ENCODE measurements around the gene ITGA7.
A peak's percentile ranks its signal among the peaks of the same experiment; 100 is the strongest.

ITGA7 gene

DNA sequence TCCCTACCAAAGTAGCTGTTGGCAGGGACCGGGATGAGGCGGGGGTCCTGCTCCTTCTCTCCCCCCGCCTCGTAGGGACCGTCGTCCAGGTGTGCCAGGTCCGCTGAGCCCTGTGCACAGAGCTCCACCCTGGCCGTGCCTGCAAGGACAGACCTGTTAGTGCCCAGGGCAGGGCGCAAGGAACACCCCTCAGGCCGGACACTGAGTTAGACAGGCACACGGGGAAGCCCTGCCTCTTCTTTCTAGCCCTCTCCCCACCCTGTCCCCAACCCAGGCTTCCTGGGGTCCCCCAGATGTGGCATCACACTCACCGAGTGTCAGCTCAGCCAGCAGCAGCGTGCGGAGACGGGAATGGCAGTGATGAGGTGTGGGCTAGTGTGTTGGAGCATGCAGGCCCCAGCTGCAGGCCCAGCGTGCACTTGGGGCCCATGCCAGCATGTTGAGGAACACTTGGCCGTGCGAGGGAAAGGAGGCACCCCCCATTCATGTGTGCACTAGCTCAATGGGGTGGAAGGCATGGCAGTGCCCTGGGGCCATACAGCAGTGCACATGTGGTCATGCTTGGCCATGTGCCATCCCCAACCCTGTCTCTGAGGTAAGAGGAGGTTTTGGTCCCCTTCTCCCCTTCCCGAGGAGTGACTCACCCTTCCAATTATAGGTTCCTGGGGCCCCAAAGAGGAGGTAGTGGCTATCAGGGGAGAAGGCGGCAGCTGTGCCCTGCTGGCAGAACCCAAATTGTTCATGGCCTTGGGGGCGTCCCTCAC, 7.3 kb downstream of the ITGA7 start:
- DNase-seq (ENCODE audit: low spot score): no peak

DNA sequence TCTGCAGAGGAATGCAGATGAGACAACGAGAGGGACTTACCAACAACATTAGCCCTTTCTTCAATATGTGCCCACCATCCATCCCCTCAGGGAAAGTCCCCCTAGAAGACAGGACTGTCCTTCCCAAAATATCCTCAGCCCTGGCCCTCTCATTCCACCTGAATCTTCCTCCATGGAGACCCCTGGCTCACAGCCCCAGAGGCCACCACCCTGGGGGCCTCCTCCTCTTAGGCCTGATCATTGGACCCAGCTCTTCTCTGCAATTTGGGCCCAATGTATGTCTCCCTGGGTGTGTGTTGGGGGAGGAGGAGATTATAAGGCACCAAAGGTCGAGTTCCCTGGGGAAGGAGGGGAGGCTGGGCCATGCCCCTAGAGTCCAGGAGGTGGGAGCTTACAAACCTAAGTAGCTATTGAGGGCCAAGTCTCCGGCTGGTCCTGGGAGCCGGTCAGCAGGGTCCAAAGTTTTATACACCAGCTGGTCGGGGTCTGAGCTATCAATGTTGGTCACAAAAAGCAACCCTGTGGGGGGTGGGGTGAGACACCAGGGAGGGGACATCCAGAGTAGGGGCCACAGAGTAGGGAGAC, 8.1 kb downstream of the ITGA7 start:
- no peak for DNase-seq (ENCODE audit: low spot score)

DNA sequence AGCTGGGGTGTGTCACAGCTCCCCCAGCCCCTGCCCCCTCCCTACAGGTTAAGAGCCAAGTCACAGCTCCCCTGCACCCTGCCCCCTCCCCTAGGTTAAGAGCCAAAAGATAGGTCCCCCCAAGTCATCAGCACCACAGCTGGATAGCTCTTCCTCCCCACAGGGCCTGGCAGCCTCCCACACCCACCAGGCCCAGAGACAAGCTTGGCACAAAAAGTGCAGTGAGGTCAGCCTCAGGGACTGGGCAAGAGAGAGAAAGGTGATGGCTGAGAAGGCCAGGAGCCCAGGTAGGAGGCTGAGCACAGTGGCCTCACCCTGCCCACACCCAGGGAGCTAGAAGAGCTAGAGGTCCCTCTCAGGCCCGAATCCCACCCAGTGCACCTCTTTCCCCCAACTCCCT, 8.7 kb downstream of the ITGA7 start:
- DNase-seq (ENCODE audit: low spot score): no peak

DNA sequence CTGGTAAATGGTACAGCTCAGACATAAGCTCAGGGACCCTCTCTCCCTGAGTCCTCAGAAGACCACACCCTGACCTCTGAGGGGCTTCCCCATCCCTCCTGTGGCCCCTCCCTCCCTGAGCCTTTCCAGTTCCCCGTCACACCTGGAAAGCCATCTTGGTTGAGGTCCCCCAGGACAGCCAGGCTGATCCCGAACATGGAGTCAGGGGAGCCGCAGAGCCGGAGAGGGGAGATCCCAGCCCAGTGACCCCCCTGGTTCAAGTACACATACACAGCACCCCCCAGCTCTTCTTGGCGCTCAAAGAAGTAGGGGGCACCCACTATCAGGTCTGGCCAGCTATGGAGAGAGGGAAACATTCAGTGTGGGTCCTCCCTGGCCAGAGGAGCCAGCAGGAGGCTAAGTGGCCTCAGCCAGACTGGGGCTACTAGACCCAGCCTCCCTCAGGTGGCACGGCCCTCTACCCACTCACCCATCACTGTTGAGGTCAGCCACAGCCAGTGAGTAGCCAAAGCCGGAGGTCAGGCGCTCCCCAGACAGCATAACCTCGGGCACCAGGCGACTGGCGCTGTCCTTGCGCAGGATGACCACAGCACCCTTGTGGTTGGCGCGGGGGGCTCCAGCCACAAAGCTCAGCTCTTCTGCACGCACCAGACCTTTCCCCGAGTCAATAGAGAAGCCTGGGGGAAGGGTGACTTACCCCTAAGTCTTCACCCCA, 9.3 kb downstream of the ITGA7 start:
- no peak for DNase-seq (ENCODE audit: low spot score)

DNA sequence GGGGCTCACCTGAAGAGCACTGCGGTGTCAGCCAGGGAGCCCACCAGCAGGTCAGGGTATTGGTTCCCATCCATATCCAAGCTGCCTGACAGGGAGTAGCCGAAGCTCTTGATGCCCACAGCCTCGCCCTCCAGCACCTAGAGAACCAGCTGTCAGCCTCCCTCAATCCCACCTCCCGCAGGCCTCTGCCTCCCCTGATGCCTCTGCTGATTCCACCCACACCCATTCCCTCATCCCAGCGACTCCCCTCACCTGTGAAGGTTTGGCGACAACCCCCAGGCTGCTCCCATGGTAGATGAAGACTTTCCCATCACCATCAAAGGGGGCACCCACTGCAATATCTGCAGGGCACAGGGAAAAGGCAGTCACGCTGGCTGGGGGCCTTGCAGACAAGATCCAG, 10.0 kb downstream of the ITGA7 start:
- DNase-seq (ENCODE audit: low spot score): no peak

DNA sequence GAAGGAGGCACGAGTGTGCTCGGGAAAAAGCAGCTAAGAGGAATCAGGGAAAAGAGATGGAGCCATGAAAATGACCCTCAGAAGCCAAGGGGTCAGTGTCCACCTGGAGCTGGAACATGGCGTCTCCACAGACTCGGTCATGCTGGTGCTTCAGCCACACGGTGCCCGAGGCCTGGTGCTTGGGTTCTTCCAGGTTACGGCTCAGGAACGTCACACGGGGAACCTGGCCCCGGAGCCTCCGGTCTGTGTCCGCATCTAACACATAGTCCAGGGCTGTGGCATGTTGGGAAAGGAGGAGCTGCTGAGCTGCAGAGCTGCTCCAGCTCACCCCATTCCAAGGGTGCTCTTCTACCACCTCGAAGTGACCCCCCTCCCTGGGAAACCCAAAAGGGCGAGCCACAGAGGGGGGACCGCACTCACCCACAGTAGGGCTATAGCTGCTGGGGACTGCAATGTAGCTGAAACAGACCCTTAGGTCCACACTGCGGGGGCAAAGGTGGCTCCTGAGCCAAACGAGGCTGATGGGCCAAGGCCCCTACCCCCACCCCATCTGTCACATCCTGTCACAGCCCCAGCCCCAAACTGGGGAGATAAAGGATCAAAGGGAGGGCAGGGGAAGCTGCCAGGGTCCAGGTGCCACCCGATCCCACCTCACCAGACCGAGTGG, 10.8 kb downstream of the ITGA7 start:
- DNase-seq (ENCODE audit: low spot score): no peak

DNA sequence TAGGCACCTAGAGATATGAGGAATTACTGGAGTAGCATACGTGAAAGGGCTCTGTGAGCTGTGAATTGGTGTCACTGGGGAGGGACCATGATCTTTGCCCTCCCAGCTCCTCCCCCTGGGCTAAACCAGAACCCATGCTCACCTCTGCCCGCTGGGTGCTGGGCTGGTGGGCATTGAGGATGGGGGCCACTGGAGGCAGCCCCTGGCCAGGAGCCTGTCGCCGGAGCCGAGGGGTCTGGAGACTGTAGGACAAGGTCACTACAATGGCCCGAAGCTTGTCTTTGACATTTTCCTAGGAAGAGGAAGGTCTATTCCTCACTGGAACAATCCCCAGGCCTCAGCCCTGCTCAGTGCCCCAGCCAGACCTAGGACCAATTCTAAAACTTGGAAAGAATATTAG, 11.6 kb downstream of the ITGA7 start:
- DNase-seq (ENCODE audit: low spot score): no peak

DNA sequence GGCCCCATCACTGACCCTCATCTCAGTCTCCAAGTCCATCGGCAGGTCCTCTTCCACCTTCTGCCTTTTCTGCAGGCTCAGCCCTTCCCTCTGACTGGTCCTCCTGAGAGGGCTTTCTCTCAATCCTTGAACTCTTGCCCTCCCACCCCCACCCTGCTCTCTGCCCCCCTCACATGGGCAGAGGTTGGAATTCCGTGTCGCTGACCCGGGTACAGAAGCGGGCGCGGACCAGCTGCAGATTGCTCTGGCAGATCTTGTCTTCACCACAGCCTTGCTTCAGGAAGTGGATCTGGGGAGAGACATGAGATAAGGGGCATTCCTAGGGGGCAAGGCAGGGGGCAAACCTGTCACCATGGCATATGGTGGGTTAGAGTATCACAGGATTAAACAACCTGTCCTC, 12.4 kb downstream of the ITGA7 start:
- DNase-seq (ENCODE audit: low spot score): no peak

DNA sequence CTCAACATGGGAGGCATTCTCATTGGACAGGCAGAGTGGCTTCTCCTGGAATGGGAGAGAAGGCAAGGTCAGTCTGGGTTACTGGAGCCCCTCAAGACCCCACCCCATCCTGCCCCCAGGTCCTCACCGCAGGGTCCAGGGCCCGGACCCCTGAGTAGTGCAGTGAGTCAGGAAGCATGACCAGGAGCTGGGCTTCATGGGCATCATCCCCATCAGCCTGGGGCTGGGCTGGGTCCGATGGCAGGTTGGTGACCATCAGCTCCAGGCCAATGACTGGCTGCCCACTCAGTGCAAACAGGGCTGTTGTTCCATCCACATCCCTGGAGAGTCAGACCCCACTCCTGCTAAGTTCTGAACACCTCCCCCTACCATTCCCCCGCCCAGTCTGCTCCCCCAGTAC, 13.1 kb downstream of the ITGA7 start:
- no peak for DNase-seq (ENCODE audit: low spot score)

DNA sequence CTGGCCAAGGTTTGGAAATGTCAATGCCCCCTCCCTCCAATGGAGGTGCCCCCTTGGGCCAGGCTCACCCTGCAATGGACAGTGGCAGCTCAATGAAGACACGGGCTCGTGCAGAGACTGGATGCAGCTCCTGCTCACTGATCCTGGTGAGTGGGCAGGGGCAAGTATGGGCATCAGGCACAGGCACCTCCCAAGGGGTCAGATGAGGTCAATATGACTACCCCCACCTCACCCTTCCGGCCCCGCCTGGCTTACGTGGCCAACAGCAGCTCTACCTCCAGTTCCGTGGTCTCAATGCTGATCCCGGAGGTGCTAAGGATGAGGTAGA, 13.6 kb downstream of the ITGA7 start:
- no peak for DNase-seq (ENCODE audit: low spot score)

DNA sequence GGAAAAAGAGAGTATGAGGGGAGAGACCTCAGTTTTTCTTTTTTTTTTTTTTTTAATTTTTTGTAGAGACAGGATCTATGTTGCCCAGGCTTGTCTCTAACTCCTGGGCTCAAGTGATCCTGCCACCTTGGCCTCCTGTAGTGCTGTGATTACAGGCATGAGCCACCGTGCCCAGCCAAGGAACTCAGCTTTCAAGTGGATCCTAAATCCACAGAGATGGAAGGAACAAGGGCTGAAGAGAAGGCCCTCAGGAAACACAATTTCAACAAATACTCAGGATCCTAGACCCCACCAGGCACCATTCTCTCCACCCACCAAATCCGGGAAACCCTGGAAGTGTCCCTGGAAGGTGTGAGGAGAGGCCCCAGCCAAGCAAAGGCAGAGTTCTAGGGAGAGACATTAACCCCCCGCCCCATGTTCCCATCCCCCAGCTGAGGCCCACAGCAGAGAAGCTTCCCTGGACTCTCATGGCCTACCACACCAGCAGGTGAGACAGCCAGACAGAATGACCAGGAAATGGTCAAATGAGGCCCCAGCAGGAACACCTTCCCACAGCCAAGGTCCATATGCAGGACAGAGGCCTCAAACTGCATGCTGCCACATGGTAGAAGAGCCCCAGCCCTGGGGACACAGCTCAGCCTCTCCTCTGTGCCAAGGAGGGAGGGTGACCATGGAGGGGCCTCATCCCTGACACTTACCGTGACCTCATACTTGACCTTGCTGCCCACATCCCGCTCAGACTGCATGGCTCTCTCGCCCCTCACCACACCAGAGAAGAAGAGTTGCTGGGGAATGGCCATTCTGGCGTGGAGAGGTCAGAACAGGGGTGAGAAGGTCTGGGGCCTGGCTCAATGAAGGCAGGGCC, 14.1 kb downstream of the ITGA7 start:
- no peak for DNase-seq (ENCODE audit: low spot score)

DNA sequence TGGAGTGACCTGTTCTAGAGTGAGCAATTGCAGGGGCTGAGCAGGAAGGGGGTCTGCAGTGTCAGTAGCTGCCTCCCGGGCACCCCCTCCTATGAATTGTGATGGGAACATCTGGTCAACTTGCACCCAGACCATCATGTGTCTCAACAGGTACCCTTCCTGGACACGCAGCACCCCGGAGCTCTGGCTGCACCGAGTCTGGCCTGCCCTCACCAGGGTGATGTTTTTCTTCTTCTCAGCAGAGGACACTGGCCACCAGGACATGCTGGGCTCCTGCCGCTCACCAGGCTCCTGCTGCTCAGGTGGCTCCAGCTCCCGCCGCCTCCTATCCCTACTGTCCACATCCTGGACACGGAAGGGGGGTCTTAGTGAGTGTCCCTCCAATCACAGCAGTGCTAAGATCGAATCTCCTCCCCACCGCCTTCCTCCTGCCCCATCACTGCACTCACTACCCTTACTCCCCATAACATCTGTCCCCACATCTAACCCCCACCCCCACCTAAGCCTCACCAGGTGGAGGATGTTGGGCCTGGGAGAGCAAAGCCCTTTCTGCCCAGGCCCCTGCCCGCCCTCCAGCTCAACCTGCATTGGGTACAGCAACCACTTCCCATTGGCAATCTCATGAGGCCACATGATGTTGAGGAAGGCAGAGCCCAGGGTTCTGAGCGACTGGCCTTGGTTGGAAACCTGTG, 14.9 kb downstream of the ITGA7 start:
- no peak for DNase-seq (ENCODE audit: low spot score)

DNA sequence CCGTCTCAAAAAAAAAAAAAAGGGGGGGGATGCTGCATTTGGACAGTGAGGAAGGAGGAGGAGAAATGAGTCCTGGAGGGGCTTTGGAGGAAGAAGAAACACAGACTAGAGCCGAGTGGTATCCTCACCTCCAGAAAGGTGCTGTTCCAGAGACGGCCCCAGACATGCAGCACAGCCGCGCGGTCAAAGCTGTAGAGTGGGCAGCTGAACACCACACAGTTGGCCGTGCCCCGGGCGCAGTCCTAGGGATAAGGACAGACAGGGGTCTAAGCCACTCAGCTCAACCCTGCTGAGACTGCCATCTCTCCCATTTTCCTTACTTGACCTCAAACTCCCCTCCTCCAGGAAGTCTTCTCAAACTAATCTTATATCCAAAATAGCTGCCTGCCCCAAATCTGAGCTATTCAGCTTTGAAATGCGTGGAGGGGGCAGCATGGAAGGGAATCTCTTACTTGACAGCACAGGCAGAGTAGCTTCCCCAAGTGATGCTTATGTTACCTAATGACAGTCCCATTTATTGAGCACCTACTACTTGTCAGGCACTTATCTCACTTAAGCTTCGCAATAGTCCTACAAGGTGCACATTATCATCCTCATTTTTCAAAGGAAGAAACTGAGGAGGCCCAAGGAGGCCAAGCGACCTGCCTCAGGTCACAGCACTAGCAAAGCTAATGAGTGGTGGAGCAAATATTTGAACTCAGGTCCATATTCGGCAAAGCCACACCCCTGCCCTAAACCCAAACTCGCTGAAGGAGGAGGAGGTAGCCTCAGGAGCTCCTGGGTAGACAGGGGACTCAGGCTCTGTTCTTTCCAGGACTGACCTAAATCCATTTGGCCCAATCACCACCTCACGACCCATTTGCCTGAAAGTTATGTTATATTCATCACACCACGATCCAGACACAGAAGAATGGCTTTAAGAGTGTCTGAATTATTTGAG, 18.7 kb downstream of the ITGA7 start:
- DNase-seq (ENCODE audit: low spot score): no peak

DNA sequence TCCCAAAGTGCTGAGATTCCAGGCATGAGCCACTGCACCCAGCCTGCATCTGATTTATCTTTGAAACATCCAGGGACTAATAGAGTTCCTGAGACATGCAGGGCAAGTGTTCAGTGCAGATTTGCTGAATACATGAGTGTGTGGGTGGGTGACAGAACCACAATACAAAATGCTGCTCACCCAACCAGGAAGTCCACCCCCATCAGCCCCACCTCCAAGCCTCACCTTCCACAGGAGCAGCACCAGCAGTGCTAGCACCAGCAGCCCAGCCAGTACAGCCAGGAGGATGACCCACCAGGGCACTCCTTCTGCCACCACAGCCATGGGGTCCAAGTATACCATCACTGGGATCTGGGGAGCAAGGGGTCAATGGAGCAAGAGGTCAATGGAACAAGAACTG, 20.0 kb downstream of the ITGA7 start:
- DNase-seq (ENCODE audit: low spot score): peak; percentile 31

DNA sequence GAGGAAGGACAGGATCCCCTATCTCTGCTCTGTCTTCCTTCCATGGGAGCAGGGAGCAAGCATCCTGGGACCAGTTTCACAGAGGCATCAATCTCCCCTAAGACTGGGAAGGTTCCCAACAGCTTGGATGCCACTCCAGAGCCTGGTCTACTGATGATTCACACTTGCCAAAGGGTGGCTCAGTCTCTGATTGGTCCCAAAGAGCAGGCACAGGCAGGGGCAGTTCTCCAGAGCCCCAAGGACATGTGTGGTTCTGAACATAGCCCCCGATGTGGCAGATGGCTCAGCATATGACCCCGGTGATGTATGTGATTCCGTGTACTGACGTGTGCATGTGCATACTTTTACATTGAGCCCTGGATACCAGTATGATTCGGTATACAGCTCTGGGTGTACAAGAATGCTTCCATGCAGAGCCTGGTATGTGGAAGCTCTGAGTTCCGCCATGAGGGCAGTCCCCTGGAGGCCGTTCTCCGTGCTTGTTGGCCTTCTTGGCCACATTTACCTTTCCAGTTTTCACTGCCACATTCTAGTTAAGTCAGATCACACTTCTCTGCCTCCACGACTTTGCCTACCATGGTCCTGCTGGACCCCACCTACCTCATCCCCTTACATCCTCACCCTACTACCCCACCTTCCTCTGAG, 21.2 kb downstream of the ITGA7 start:
- no peak for DNase-seq (ENCODE audit: low spot score)

DNA sequence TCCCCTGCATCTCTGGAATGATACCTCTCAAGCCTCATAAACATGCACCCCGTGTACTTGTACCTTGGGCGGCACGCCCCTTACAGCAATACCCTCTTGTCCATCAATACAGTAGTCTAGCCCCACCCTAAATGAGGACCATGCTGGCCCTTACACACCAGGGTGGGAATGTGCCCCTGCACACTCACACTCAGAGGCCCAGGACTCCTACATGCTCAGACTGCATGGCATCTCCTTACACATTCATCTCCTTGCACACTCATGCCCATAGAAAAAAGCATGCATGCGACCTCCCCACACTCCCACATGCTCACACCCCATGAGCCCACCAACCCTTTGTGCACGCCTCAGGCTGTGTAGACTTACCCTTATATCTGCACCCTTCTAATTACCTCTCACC, 22.0 kb downstream of the ITGA7 start:
- no peak for DNase-seq (ENCODE audit: low spot score)

DNA sequence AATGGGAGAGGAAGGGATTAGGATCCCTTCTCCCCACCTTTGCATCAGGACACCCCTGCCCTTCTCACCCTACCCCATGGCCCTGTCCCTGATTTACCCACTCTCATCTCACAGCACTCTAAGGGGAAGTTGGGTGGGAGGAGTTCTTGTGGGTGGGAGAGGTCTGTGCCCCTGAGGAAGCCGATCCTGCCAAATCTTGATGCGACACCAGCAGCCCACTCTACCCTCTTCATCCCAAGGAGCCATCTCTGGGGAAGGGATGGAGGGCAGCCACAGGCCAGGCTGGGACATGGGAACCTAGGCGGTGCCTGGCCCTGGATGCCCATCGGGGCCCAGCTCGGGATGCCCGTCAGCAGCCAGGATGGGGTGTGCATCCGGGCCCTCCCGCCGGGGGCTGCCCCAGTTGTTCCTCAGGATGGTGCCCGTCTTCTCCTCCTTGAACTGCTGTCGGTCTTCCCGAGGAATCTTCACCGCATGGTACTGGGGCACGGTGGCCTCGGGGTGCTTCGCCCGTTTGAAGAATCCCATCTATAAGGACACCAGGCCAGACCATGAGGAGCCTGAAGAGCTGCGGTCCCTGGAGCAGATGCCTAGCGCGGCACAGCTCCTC, 22.8 kb downstream of the ITGA7 start:
- DNase-seq (ENCODE audit: low spot score): no peak

DNA sequence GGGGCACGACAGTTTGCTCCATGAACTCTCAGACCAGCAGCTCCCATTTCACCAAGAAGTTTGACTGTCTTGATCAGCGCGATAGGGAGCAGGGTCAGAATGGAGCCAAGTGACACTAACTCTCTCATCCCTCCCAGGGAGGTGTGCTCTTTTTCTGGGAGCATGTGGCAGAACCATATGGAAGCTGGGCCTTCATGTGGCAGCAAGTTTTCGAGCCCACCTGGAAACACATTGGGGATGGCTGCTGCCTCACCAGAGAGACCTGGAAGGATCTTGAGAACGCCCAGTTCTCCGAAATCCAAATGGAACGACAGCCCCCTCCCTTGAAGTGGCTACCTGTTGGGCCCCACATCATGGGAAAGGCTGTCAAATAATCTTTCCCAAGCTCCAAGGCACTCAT, 24.0 kb downstream of the ITGA7 start:
- DNase-seq (ENCODE audit: low spot score): no peak

DNA sequence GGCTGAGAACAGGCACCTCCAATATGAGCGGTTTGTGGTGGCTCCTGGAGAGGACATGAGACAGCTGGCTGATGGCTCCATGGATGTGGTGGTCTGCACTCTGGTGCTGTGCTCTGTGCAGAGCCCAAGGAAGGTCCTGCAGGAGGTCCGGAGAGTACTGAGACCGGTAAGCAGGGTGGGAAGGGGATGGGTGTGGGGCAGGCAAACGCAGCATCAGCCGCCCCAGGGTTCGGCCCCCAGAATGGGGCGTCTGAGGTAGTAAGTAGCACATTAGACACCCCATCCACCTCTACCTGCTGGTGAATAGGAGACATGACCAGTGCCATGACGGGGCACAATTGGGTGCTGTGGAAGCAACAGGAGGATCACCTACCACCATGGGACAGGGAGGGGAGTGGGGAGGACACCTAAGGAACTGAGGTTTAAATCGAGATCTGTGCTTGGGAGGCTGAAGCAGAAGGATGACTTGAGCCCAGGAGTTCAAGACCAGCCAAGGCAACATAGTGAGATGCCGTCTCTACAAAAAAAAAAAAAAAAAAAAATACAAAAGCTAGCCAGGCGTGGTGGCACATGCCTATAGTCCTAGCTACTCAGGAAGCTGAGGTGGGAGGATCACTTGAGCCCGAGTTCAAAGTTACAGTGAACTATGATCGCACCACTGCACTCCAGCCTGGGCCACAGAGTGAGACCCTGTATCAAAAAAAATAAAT, 25.5 kb downstream of the ITGA7 start:
- peak; percentile 74 for DNase-seq (ENCODE audit: low spot score)

Measured in SW480 (cell line).